Measurements from ENCODE around the gene UBAP2L.

The UBAP2L gene

GRCh38 chr1:154220071-154220969, at the start of gene UBAP2L:
UBAP2L (plus strand) TSS chr1:154220955; CDS start chr1:154225124, 4,169 bp downstream.
- Mint-ChIP-seq H3K9me3 (no peaks in the 10 kb centered on the region), H3K4me3 (peak within 1 kb of the TSS; percentile 82), H3K27me3 (no peaks in the 10 kb centered on the region), H3K4me1 (peaks cover 72% of the 10 kb centered on the region), H3K36me3 (ENCODE audit: insufficient read depth) (peaks cover 44% of the 10 kb centered on the region), H3K27ac (ENCODE audit: low read depth) (peak within 1 kb of the TSS; percentile 95)
- ATAC-seq (replicated peaks; ENCODE audit: extremely low read depth, poor library complexity, severe bottlenecking) (peak; percentile 88), DNase-seq (ENCODE audit: low spot score in 2 of 2) (peak; percentile 94 to 98)

GRCh38 chr1:154171223-154171583, 49.6 kb upstream of the UBAP2L start:
- DNase-seq (ENCODE audit: low spot score in 2 of 2) (no peak), ATAC-seq (replicated peaks; ENCODE audit: extremely low read depth, poor library complexity, severe bottlenecking) (no peak)

GRCh38 chr1:154171880-154172279, 48.9 kb upstream of the UBAP2L start:
- Mint-ChIP-seq H3K27ac (ENCODE audit: low read depth) (no peak overlapping the region), H3K4me3 (no peak overlapping the region), H3K9me3 (no peaks in the 10 kb centered on the region), H3K36me3 (ENCODE audit: insufficient read depth) (peaks cover 86% of the 10 kb centered on the region), H3K4me1 (peaks cover 49% of the 10 kb centered on the region), H3K27me3 (no peaks in the 10 kb centered on the region)
- ATAC-seq (replicated peaks; ENCODE audit: extremely low read depth, poor library complexity, severe bottlenecking), result no peak
- DNase-seq (ENCODE audit: low spot score in 2 of 2), result no peak

More at GRCh38 chr1:154171223-154171583, 49.6 kb upstream of the UBAP2L start:
- Mint-ChIP-seq H3K4me1 (peaks cover 43% of the 10 kb centered on the region), H3K27ac (ENCODE audit: low read depth) (peak overlapping the region; percentile 75), H3K36me3 (ENCODE audit: insufficient read depth) (peaks cover 87% of the 10 kb centered on the region), H3K27me3 (no peaks in the 10 kb centered on the region), H3K9me3 (no peaks in the 10 kb centered on the region), H3K4me3 (no peak overlapping the region)

GRCh38 chr1:154174654-154175053, 46.1 kb upstream of the UBAP2L start:
- no peak for ATAC-seq (replicated peaks; ENCODE audit: extremely low read depth, poor library complexity, severe bottlenecking)

GRCh38 chr1:154176337-154176736, 44.4 kb upstream of the UBAP2L start:
- Mint-ChIP-seq H3K27me3 (no peaks in the 10 kb centered on the region), H3K4me1 (peaks cover 73% of the 10 kb centered on the region), H3K9me3 (no peaks in the 10 kb centered on the region), H3K4me3 (peak overlapping the region; percentile 37), H3K36me3 (ENCODE audit: insufficient read depth) (peaks cover 61% of the 10 kb centered on the region), H3K27ac (ENCODE audit: low read depth) (peak overlapping the region; percentile 44)
- ATAC-seq (replicated peaks; ENCODE audit: extremely low read depth, poor library complexity, severe bottlenecking) (no peak), DNase-seq (ENCODE audit: low spot score in 2 of 2) (no peak)

More at GRCh38 chr1:154174654-154175053, 46.1 kb upstream of the UBAP2L start:
- Mint-ChIP-seq H3K27ac (ENCODE audit: low read depth) (no peak overlapping the region), H3K9me3 (no peaks in the 10 kb centered on the region), H3K4me1 (peaks cover 70% of the 10 kb centered on the region), H3K27me3 (no peaks in the 10 kb centered on the region), H3K4me3 (no peak overlapping the region), H3K36me3 (ENCODE audit: insufficient read depth) (peaks cover 71% of the 10 kb centered on the region)
- DNase-seq (ENCODE audit: low spot score in 2 of 2), result no peak

GRCh38 chr1:154178013-154178412, 42.7 kb upstream of the UBAP2L start:
- no peak for DNase-seq (ENCODE audit: low spot score in 2 of 2)
- Mint-ChIP-seq H3K4me1 (peaks cover 76% of the 10 kb centered on the region), H3K27ac (ENCODE audit: low read depth) (peak overlapping the region; percentile 44), H3K36me3 (ENCODE audit: insufficient read depth) (peaks cover 60% of the 10 kb centered on the region), H3K9me3 (no peaks in the 10 kb centered on the region), H3K4me3 (peak overlapping the region; percentile 96), H3K27me3 (no peaks in the 10 kb centered on the region)
- no peak for ATAC-seq (replicated peaks; ENCODE audit: extremely low read depth, poor library complexity, severe bottlenecking)

GRCh38 chr1:154178911-154179811, 41.6 kb upstream of the UBAP2L start:
- ATAC-seq (replicated peaks; ENCODE audit: extremely low read depth, poor library complexity, severe bottlenecking) (no peak), DNase-seq (ENCODE audit: low spot score in 2 of 2) (no peak)
- Mint-ChIP-seq H3K27ac (ENCODE audit: low read depth) (peak overlapping the region; percentile 95), H3K9me3 (no peaks in the 10 kb centered on the region), H3K27me3 (no peaks in the 10 kb centered on the region), H3K36me3 (ENCODE audit: insufficient read depth) (peaks cover 57% of the 10 kb centered on the region), H3K4me1 (peaks cover 83% of the 10 kb centered on the region), H3K4me3 (peak overlapping the region; percentile 96)

GRCh38 chr1:154179946-154180687, 40.6 kb upstream of the UBAP2L start:
- Mint-ChIP-seq H3K27ac (ENCODE audit: low read depth) (peak overlapping the region; percentile 95), H3K4me3 (peak overlapping the region; percentile 96), H3K9me3 (no peaks in the 10 kb centered on the region), H3K27me3 (no peaks in the 10 kb centered on the region), H3K4me1 (peaks cover 77% of the 10 kb centered on the region), H3K36me3 (ENCODE audit: insufficient read depth) (peaks cover 51% of the 10 kb centered on the region)
- ATAC-seq (replicated peaks; ENCODE audit: extremely low read depth, poor library complexity, severe bottlenecking), result no peak
- no peak for DNase-seq (ENCODE audit: low spot score in 2 of 2)

- no peak for ATAC-seq (replicated peaks; ENCODE audit: extremely low read depth, poor library complexity, severe bottlenecking)
- H3K4me1 Mint-ChIP-seq, result peaks cover 62% of the 10 kb centered on the region
These were observed 38.8 kb upstream of the UBAP2L start for GRCh38 chr1:154181944-154182343.

GRCh38 chr1:154182344-154183045, 38.3 kb upstream of the UBAP2L start:
- DNase-seq (ENCODE audit: low spot score in 2 of 2), result peak; percentile 22 to 41
- peak; percentile 55 for ATAC-seq (replicated peaks; ENCODE audit: extremely low read depth, poor library complexity, severe bottlenecking)
- Mint-ChIP-seq H3K27ac (ENCODE audit: low read depth) (peak overlapping the region; percentile 95), H3K9me3 (no peaks in the 10 kb centered on the region), H3K27me3 (peaks cover 4% of the 10 kb centered on the region), H3K4me3 (peak overlapping the region; percentile 96), H3K4me1 (peaks cover 56% of the 10 kb centered on the region), H3K36me3 (ENCODE audit: insufficient read depth) (peaks cover 33% of the 10 kb centered on the region)

More at GRCh38 chr1:154181944-154182343, 38.8 kb upstream of the UBAP2L start:
- no peak for DNase-seq (ENCODE audit: low spot score in 2 of 2)
- Mint-ChIP-seq H3K9me3 (no peaks in the 10 kb centered on the region), H3K36me3 (ENCODE audit: insufficient read depth) (peaks cover 38% of the 10 kb centered on the region), H3K27ac (ENCODE audit: low read depth) (peak overlapping the region; percentile 95), H3K4me3 (peak overlapping the region; percentile 96), H3K27me3 (no peaks in the 10 kb centered on the region)

- peak; percentile 89 to 90 for DNase-seq (ENCODE audit: low spot score in 2 of 2)
- peak overlapping the region; percentile 95 for H3K27ac Mint-ChIP-seq (ENCODE audit: low read depth)
- H3K4me1 Mint-ChIP-seq, result peaks cover 48% of the 10 kb centered on the region
These were observed 37.5 kb upstream of the UBAP2L start for GRCh38 chr1:154183046-154183915.

More at GRCh38 chr1:154183046-154183915, 37.5 kb upstream of the UBAP2L start:
- ATAC-seq (replicated peaks; ENCODE audit: extremely low read depth, poor library complexity, severe bottlenecking), result peak; percentile 90
- H3K36me3 Mint-ChIP-seq (ENCODE audit: insufficient read depth), result peaks cover 33% of the 10 kb centered on the region
- H3K4me3 Mint-ChIP-seq, result peak overlapping the region; percentile 96
- H3K27me3 Mint-ChIP-seq, result peaks cover 12% of the 10 kb centered on the region
- H3K9me3 Mint-ChIP-seq, result no peaks in the 10 kb centered on the region

Data from central memory CD8-positive, alpha-beta T cell (primary cell).